Activated CD8-positive, alpha-beta memory T cell treated with anti-CD3 and anti-CD28 coated beads, Interleukin-2, amount 50 U/mL, for 4 hours (primary cell): ENCODE measurements around the gene MEG3.
A peak's percentile ranks its signal among the peaks of the same experiment; 100 is the strongest.

ENCODE experiments used
- DNase-seq: peaks from one replicate; pipeline ENCODE4 v3.0.0-alpha.2; 2020

The MEG3 gene

DNA sequence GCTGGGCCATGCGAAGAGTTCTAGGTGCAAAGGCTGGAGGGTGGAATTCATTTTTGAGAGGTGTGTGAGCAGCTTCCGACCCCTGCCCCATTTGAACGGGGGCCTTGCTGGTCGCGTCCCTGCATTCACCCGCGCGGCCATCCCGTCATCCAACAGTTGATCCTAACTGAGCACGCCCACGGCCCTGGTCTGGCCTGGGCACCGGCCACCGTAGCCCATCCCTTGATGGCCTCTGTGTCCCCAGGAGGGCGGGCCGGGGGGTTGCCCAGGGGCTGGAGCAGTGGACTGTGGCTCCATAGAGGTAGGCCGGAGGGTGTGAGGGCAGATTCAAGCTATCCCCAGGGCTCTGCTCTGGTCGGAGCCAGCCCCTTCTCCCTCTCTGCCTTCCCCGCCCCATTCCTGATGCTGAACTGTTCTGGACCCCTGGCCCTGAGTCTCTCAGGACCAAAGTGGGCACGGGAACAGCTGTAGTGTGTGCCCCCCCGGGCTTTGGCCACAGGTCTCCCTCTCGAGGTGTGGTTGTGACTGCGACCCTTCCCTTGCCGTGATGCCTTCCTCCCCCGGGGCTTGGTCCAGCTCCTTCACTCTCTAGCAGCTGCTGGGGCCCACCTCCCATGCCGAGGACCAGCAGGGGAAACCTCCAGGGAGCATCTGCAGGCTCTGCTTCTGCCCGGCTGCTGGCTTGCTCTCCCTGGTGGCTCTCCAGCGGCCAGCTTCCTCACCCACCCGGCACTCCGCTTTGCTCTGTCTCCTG lies 9.1 kb downstream of the MEG3 start:
- no peak for DNase-seq

DNA sequence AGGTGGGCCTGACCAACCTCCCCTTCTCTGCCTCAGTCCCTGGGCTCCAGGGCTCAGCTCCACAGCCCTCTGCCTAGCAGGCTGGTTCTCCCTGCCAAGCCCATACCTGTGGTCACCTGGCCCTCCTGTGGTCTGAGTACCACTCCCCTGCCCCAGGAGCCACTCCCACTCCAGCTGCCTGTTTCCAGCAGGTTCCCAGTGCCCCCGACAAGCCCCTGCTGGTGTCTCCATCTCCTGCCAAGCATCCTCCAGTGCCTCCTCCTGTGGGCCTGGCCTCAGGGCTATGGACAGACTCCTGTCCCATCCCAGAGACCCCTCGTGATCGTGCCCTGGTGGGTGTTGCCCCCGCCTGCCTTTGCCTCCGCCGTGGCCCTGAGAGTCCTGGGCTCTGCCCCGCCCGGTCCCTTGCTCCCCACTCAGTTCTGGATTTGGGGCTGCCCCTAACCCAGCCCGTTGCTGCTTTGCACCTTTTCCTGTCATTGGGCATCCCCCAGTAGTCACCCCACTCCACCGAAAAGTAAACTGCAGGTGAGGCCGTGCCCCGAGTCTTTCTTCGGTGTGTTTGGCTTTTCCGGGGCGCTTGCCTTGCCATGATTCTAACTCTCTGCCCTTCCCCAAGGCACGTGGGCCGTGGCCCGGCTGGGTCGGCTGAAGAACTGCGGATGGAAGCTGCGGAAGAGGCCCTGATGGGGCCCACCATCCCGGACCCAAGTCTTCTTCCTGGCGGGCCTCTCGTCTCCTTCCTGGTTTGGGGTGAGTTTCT lies 9.8 kb downstream of the MEG3 start:
- DNase-seq = no peak

DNA sequence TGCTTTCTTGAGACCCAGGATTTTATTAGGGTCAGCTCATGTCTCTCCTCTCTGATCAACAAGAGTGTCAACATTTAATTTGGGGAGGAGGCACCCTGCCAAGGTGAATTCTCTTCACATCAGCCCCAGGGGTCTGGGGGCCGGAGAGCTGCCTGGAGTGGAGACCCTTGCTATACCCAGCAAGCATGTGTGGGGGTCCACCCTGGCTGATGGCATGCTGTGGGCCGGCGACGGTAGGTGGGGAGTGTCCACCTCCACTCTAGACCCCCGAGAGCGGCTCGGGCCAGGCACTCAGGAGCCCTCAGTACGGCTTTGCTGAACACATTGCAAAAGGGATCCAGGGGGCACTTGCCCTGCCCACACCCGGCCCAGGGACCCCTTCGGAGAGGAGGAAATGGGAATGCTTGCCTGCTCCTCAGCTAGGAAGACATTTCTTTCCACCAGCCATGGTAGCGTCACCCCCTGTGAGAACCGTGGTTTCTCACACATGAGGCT lies 10.4 kb downstream of the MEG3 start:
- DNase-seq = no peak

DNA sequence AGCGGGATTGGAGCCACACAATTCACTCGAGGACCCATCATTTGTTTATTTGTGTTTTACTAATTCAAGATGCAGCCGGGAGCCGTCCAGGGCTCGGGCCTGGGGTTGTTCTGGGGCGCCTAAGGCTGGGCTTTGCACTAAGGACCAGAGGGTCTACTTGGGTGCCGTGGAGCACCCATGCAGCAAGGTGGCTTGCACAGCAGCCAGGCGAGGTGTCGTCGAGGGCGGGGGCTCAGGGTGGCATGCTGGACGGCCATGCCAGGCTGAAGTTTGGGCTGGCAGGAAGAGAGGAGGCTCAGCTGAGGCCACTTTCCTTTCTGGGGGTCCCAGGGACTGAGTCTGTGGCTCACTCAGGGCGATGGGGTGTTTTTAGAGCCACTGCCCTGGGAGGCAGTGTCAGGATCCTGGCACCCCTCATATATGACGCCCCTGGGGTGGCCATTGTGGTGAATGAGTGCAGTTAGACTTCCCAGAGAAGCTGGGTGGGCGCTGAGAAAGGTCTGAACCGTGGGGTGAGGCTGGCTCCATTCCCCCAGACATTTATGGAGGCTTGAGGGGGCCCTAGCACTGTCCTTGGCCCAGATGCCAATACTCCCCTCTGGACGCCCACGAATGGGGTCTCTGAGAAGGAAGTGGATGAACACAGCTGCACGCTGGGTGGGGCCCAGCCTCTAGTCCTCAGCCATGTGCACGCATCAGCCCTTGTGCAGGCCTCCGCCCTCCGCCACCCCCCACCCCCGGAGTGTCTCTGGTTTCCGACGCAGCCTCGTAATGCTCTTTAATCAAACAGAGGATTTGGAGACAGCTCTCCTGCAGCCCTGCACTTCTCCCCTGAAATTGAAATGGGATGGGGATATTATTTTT lies 11.3 kb downstream of the MEG3 start:
- DNase-seq = no peak

DNA sequence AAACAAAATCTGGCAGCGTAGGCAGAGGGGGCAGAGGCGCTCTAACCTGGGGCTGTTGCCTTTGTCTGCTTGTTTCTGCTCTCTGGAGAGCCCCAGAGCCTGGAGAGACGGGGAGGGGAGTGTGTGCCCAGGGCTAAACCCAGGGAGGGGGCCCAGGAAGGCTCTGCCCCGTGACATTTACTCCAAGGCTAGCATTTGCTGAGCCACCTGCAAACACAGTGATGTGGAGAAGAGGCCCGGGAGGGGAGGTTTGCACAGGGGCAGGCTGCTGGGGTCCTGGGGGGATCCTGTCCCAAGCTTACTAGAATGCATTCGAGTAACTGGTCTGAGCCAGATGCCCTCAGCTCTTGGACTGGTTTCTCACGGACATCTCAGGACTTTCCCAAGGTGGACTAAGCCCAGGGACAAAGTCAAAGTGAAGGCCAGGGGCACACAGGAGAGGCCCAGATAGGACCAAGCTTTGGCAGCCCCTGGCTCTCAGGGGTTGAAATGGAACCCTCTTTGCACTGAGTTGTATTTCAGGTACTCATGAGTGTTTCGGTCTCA lies 12.0 kb downstream of the MEG3 start:
- DNase-seq = no peak

DNA sequence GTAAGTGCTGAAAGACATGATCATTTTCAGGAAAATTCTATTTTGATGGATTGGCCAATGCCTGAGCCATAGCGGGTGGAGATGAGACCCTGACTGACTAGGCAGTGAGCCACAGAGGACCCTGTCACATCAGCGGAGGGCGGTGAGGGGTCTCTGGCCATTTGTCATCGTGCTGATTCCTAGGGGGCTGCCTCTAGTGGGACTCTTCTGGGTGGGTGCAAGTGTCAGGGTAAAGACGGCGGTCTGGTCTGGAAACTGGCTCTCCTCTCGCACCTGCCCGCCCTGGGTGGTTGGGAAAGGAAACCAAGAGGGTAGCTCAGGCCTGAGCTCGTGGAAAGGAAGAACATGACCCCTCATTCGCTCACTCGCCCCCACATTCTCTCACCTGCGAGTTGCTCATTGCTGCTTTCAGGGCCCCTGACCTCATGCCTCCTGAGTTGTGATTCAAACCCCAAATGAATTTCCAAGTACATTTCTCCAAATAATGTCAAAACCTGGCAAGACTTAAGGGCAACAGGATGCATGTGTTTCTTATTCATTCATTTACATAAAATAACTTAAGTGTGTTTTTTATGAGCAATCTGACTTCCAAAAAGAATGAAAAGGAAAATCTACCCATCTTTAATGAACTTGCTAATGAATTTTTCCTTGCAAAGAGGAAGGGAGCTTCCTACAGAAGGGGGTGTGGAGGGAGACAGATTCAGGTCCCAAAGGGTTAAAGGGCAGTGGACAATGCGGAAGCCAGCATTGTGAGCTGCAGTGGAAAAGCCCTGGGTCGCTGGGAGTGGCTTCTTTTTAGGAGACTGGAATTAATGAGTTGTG lies 12.8 kb downstream of the MEG3 start:
- no peak for DNase-seq

DNA sequence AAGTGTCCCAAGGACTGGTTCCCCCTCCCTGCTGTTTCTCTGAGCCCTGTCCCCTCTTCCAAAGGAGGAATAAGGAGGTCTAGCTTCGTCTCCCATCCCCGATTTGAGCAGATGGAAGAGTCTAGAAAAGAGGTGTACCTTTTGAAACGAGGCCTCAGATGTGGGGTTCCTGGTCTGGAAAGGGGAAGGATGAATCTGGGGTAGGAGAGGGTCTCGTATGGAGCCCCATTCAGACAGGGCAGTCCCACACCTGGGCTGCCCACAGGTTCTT lies 13.3 kb downstream of the MEG3 start:
- DNase-seq = no peak

DNA sequence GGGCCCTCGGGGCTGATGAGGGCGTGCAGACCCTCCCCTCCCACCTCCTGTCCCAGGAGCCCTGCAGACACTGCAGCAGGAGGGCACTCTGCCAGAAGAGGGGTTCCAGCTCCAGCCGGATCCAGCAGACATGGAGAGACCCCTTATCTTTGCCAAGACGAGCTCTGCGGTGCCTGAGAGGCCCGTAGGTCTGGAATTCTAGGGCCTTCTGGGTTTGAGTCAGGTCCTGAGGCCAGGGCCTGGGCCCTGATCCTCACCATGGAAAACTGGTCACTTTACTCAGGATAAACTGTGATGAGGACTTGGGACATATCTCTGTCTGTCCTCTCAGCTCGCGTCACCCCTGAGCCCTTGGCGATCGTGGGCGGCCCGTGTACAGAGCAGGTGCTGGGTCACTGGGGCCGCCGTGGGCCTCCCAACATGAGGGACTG lies 13.8 kb downstream of the MEG3 start:
- no peak for DNase-seq

DNA sequence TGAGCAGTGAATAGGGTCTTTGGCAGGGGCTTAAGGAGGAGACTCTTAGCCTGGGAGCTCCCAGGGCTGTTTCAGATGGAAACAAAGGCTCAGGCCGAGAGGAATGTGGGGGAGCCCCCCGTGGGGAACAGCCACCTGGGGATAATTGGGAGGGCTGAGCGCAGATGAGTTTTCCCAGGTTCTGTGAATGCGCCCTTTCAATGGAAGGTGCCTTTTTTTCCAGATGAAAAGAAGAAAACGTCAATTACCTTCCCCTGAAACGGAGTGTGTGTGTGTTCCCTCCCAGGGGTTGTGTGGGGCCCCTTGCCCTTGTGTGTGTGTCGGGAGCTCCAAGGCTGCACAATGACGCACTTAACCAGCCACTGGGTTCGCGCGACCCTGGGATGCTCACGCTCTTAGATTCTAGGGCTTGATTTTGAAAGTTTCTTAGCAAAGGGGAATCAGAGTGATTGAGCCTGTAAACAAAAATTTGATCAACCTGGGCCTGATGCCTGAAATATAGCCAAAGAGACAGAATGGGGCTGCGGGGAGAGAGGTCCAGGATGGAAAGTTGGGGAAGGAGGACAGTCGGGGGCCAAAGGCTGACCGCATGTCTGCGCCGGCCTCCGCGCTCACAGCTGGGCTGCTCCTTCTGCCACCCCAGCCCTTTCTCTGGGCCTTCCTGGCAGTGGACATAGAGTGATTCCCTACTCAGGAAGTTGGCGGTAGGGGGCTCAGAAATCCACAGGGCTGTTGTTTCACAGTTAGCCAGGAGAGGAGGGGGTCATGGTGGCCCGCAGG lies 14.6 kb downstream of the MEG3 start:
- DNase-seq = no peak

DNA sequence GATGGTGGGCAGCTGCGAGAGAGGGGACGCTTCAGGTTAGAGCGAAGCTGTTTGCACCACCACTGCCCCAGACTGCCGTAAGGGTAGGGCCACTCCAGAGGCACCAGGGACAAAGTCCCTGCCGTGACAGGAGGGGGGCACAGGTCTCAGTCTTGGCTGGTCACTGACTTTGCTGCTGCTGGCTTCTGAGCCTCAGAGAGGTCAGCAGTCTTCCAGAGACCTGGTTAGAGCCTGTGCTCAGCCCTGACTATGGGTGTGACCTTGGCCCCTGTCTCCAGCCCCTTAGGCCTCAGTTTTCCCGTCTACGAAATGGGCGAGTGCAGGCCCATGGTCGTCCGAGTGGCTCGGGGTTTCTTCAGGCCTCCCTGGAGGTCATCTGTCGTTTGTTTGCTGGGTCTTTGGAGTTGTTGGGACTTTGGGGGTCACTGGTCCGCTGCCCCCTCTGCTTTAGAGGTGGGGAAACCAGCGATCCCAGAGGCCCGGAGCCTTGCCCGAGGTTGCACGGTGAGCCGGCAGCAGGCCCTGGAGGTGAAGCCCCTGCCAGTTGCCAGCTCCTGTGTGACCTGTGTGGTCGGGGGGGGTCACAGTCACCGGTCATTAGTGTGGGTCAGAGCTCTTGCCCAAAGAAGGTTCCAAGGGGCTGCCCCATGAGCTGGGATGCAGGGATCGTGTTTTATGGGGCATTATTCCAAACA lies 15.3 kb downstream of the MEG3 start:
- no peak for DNase-seq

DNA sequence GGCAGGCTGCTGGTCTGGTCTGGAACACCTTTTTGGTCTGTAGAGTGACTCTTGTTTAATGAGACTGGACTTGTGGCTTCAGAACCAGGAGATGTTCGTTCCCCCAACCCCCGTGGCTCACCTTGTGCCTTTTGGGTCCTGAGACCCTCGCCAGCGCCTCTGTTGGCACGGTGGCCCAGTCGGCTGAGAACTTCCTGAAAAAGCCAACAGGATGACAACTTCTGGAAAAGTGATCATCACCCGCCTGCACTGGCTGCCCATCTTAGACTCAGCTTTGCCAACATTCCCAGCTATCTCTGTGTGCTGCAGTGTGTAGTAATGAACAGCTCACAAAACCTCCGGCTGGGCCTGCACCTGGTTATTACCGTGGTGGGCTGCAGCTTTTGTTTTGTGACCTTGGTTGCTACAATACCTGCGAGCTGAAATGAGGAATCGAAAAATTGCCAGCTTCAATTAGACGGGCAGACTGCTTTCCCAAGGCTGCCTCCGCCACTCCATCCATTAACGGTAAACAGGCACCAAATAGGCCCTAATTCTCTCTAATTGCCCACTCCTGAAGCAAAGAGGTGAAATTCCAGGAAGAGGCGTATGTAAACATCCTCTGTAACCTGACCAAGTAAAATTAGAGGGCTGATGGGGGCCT lies 16.0 kb downstream of the MEG3 start:
- no peak for DNase-seq

DNA sequence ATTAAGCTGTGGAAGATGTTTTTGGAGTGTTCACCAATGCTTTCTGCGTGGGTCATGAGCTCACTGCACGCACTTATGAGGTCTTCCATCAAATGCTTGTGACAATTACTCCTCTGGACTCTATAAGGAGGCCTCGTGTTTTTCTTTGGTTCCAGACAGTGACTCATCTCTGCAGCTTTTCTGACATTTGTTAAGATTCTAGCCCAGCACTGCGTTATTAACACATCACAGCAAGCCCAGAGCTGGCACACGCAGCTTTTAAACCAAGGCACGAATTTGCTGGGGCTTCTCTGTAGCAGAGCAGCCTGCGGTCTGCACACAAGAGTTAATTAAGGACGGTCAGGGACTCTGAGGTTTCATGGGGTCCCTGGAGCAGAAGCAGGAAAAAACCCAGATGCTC lies 16.9 kb downstream of the MEG3 start:
- no peak for DNase-seq

DNA sequence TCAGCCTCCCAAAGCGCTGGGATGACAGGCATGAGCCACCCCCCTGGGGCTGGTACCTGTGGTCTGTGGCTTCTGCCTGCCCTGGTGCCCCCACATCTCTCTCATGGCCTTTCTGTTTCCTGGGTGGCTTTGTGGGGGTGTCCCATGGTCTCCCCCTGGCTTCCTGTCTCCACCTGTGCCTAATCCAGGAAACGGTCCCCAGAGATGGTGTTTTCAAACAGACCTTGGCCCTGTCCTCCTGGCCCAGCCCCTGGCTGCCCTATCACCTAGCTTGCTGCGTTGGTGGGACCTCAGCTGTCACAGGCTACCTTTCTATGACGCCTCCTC lies 18.1 kb downstream of the MEG3 start:
- no peak for DNase-seq

DNA sequence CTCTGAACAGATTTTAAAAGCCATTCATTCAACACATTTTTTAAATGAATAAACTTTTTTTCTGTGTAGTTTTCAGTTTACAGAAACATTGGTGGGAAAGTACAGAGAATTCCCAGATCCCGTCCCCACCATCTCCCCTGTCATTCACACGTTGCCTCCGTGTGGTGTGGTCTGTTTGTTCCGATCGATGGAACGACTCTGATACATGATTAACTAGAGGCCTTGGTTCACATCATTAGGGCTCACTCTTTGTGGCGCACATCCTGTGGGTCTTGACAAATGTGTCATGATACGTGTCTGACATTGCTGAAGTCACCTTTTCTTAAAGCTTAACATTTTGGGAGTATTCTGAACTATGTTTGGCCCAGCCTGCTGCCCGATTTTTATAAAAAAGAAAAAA lies 18.5 kb downstream of the MEG3 start:
- no peak for DNase-seq

DNA sequence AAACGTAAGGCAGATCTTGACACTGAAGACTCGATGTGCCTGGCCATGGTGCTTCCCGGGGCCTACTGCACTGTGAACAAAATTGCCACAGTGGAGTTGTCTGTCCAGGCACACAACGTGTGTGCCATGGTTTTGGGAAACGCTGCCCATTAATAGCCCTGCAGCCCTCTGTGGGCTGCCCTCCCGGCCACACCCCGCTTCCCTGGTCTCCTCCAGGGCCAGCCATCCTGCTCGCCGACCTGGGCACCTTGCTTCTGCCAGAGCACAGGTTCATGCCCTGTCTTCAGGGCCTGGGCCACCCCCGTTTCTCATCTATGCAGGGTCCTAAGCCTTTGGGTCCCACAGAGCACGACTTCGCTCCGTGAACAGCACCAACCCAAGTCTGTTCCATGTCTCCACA lies 18.9 kb downstream of the MEG3 start:
- DNase-seq = no peak

DNA sequence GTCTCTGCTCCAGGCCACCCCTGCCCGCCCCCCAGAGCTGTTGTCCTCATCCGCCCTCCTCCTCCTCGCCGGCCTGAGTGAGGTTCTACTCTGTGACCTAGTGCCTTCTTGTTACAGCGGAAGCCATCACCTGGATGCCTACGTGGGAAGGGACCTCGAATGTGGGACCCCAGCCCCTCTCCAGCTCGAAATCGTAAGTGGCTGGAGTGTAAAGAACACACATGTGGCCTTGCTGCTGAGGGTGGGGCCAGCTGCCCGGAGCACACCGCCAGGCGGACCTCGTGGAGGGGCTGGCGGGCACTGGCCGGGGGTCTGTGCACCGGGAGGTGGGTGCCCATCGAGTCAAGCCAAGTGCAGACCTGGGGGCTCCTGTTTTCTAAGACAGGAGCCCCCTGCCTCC lies 19.4 kb downstream of the MEG3 start:
- DNase-seq = no peak

DNA sequence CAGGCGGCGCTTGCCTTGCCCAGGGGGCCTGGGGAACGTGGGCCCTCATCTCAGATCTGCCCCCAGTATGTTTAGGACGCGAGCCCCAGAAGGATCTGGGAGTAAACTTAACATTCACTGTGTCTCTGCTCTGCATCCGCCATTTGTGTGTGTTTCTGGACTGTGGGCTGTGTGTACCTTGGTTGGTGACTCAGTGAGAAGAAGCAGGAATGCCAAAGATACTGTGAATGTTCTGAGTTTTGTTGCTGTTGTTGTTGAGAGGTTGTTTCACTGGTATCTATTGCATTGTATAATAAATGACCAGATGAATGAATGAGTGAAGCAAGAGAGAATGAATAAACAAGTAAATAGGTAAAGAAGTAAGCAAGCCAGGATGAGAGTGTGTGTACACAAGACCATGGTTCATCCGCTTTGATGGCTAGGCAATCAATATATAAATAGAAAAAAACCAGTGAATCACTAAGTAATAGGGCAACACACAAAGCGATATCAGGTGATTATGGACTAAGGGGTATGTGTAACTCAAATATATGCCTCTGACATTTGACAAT lies 20.5 kb downstream of the MEG3 start:
- no peak for DNase-seq

DNA sequence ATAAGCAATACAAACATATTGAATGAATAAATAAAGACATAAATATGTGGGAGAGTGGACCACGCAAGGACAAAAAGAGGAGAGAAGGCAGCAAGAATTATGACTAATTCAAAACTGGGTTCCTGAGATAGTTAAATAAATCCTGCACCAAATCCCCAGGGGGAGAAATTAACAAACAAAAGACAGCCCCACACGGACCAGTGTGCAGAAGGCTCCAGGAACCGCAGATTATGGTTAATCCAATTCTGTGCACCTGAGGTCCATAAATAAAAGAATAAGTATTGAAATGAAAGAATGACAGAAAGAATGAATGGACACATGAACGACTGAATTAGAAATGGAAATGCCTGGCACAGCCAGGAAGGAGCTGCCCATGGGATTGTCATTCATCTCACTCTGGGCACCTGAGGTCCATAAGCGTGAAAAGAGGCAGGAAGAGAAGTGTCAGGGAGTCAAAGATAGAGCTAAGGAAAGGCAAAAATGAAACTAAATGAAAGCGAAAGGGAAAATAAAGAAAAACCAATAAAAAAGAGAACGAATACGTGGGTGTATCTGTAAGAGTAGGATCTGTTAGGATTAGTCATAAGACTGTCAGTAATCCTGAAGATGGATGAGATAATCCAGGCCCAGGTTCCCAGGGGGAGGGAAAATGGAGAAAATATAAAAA lies 23.3 kb downstream of the MEG3 start:
- no peak for DNase-seq

DNA sequence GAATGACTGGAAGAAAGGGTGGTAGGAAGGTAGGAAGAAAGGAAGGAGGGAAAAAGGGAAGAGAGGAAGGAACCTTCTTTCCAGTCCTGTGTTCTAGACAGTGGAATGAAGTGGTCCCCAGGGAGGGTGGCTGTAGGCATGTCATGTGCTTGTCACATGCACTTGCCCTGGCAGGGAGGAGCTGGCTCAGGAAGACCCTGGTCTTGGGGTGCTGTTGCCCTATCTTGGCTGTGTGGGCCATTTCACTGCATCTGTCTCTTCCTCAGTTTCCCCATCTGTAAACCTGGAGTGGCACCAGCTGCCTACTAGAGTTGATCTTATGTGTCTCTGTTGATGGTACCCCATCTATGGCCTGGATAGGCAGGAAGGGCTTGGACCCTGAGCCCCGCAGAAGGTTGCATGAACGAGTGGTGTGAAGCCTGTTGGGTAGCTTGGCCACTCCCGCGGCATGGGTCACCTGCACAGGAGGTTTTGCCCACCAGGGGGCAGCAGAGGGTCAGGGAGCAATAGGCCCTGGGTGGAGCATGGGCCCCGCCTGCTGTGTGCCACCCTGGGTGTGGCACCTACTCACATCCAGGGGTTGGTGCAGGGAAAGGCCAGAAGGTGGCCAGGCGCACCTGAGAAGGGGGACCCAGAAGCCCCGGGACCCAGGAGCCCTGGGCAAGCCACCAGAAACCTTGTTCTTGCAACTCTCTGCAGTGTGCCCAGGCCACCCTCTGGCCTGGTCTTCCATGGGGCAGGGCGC lies 25.1 kb downstream of the MEG3 start:
- DNase-seq = peak; percentile 80
